GM18517 (cell line): Measurements from ENCODE around the gene UGT1A6.

ENCODE experiments used
- ATAC-seq: cut with Tn5 transposase; IDR thresholded peaks from one replicate; pipeline ENCODE4 v1.9.1; 2021; ENCODE audit warnings: mild to moderate bottlenecking, moderate library complexity; ENCODE audit not compliant: unreplicated experiment

UGT1A6 gene

GRCh38 chr2:233764264-233764663, 71.6 kb downstream of the UGT1A6 start:
- no peak for ATAC-seq

- ATAC-seq, result no peak
These were observed 72.1 kb downstream of the UGT1A6 start for GRCh38 chr2:233764761-233765160.

GRCh38 chr2:233766416-233766815, 73.7 kb downstream of the UGT1A6 start:
- no peak for ATAC-seq

- no peak for ATAC-seq
These were observed 75.4 kb downstream of the UGT1A6 start for GRCh38 chr2:233768076-233768475.

- ATAC-seq, result no peak
These were observed 76.6 kb downstream of the UGT1A6 start for GRCh38 chr2:233769260-233769659.

GRCh38 chr2:233772153-233772552, 79.5 kb downstream of the UGT1A6 start:
- ATAC-seq, result no peak

GRCh38 chr2:233772583-233772982, 79.9 kb downstream of the UGT1A6 start:
- no peak for ATAC-seq

- no peak for ATAC-seq
These were observed 81.2 kb downstream of the UGT1A6 start for GRCh38 chr2:233773854-233774253.

GRCh38 chr2:233775414-233775813, 82.7 kb downstream of the UGT1A6 start:
- ATAC-seq, result no peak

GRCh38 chr2:233778030-233778429, 85.3 kb downstream of the UGT1A6 start, which contains the start of gene MROH2A:
MROH2A (plus strand) TSS chr2:233778330; CDS start chr2:233779359, 1,029 bp downstream.
- no peak for ATAC-seq

- ATAC-seq, result no peak
These were observed 87.0 kb downstream of the UGT1A6 start for GRCh38 chr2:233779722-233780121.

GRCh38 chr2:233780771-233781170, 88.1 kb downstream of the UGT1A6 start:
- no peak for ATAC-seq

- ATAC-seq, result no peak
These were observed 96.9 kb downstream of the UGT1A6 start for GRCh38 chr2:233789554-233789953.

GRCh38 chr2:233791151-233791882, 98.6 kb downstream of the UGT1A6 start:
- no peak for ATAC-seq

- ATAC-seq, result no peak
These were observed 99.2 kb downstream of the UGT1A6 start for GRCh38 chr2:233791883-233792329.

GRCh38 chr2:233792720-233793119, 100.0 kb downstream of the UGT1A6 start:
- no peak for ATAC-seq

GRCh38 chr2:233793465-233794127, 100.9 kb downstream of the UGT1A6 start:
- no peak for ATAC-seq

GRCh38 chr2:233794128-233794658, 101.5 kb downstream of the UGT1A6 start:
- no peak for ATAC-seq

- no peak for ATAC-seq
These were observed 103.1 kb downstream of the UGT1A6 start for GRCh38 chr2:233795735-233796171.

- ATAC-seq, result no peak
These were observed 103.6 kb downstream of the UGT1A6 start for GRCh38 chr2:233796254-233796653.

GRCh38 chr2:233798335-233799086, 105.8 kb downstream of the UGT1A6 start:
- ATAC-seq, result no peak
